Adrenal gland (tissue), 5 donors: ENCODE measurements around the gene DKK2.

Source experiments
- POLR2A ChIP-seq, 2 donors: fragments of 450-650 bp; IDR thresholded peaks; one replicate each; pipeline ENCODE4 v1.6.1; 2017; ENCODE audit warnings: antibody characterized with exemption in 2 of 2, mild to moderate bottlenecking in 2 of 2, moderate library complexity in 1 of 2
- TF ChIP-seq, protein P1 (sequence below), 6 experiments: fragments of 450-650 bp in 4 of 6; fragments of 200-600 bp in 2 of 6; sonication (generic) in 1 of 6; IDR thresholded peaks; 1 replicate in 5 of 6; 2 replicates in 1 of 6; pipeline versions ENCODE4 v1.5.1 to v1.8.0; 2016 to 2021; ENCODE audit warnings: antibody characterized with exemption in 6 of 6, mild to moderate bottlenecking in 2 of 6, moderate library complexity in 1 of 6
- donor health status: DM: no; HTN: no; CAD: no.

DNA sequence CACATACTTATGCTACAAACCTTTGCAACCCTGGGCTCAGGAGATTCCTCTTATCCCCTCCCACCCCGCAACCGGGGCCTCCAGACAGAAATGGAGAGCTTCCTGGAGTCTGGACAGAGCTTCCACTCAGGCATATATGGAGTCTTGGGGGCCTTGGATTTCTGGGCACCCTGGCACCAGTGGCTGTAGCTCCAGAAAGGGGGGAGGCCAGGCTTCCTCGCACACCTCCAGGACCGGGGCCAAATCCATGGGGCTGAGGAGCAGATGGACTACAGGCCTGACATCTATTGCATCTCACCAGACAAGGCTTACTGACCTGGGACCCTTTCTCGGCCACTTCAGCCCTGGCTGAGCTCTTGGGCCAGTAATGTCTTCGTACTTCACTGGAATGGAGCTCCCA is 143.3 kb downstream of the DKK2 start:
- TF ChIP-seq POLR2A (IDR thresholded peaks at IDR 0.05) = no peak
- TF ChIP-seq, protein P1, sequence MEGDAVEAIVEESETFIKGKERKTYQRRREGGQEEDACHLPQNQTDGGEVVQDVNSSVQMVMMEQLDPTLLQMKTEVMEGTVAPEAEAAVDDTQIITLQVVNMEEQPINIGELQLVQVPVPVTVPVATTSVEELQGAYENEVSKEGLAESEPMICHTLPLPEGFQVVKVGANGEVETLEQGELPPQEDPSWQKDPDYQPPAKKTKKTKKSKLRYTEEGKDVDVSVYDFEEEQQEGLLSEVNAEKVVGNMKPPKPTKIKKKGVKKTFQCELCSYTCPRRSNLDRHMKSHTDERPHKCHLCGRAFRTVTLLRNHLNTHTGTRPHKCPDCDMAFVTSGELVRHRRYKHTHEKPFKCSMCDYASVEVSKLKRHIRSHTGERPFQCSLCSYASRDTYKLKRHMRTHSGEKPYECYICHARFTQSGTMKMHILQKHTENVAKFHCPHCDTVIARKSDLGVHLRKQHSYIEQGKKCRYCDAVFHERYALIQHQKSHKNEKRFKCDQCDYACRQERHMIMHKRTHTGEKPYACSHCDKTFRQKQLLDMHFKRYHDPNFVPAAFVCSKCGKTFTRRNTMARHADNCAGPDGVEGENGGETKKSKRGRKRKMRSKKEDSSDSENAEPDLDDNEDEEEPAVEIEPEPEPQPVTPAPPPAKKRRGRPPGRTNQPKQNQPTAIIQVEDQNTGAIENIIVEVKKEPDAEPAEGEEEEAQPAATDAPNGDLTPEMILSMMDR (IDR thresholded peaks at IDR 0.05) = no peak
